ENCODE results near the gene SMCR8. TPM values are rescaled to one million over a fixed set of nuclear protein-coding genes. Genes with fewer than 3 reads are reported as not detected.

SMCR8 gene
- total and polyA plus RNA-seq, 2 of the 8 experiments (the other 6 are each of a cell fraction or from before 2014, with no cell fraction given), result 6.9 to 18.5 TPM

- TF ChIP-seq CHD7 (IDR thresholded peaks at IDR 0.05; ENCODE audit: insufficient replicate concordance, low read length), result no peak
- TF ChIP-seq, protein P1, sequence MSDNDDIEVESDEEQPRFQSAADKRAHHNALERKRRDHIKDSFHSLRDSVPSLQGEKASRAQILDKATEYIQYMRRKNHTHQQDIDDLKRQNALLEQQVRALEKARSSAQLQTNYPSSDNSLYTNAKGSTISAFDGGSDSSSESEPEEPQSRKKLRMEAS (IDR thresholded peaks at IDR 0.05), result no peak
- TF ChIP-seq PHF8 (conservative IDR thresholded peaks at IDR 0.05; ENCODE audit: low read depth, low read length), result no peak
- no peak for TF ChIP-seq TCF12 (IDR thresholded peaks at IDR 0.05; ENCODE audit: low read depth, low read length)
- no peak for TF ChIP-seq BCL11A (IDR thresholded peaks at IDR 0.05; ENCODE audit: low read depth in 2 of 2, low read length in 2 of 2)
- no peak for TF ChIP-seq KDM5A (IDR thresholded peaks at IDR 0.05; ENCODE audit: low read length)
- TF ChIP-seq TBP (IDR thresholded peaks at IDR 0.05; ENCODE audit: low read depth, low read length), result no peak
- TF ChIP-seq CREB1 (IDR thresholded peaks at IDR 0.05), result no peak
- TF ChIP-seq POLR2AphosphoS5 (IDR thresholded peaks at IDR 0.05; ENCODE audit: low read depth, low read length), result no peak
- TF ChIP-seq ASH2L (IDR thresholded peaks at IDR 0.05; ENCODE audit: low read length), result no peak
- TF ChIP-seq SP1 (IDR thresholded peaks at IDR 0.05; ENCODE audit: low read depth, low read length), result no peak
These were observed 7.4 kb downstream of the SMCR8 start (continued) for GRCh38 chr17:18322522-18322921.
